ENCODE measurements around the gene ADAM12. TPM values are rescaled to one million over a fixed set of nuclear protein-coding genes. Genes with fewer than 3 reads are reported as not detected.

The ADAM12 gene
- total and polyA plus RNA-seq, 9 of the 15 experiments (the other 6 are each of a cell fraction or from before 2014, with no cell fraction given) = not detected

GRCh38 chr10:126302826-126303665 lies 85.2 kb downstream of the ADAM12 start:
- no peaks in the 10 kb centered on the region for H3K27me3 ChIP-seq (ENCODE audit: control insufficient read depth in 2 of 2, insufficient read depth in 2 of 2, low read length in 2 of 2)

More at GRCh38 chr10:126302826-126303665, 85.2 kb downstream of the ADAM12 start:
- ATAC-seq (no peak), FAIRE-seq (no peak), DNase-seq (ENCODE audit: extremely low read depth in 1 of 4, low spot score in 3 of 4) (no peak)
- H3K27ac ChIP-seq (ENCODE audit: extremely low read depth, low read depth, low read length) = no peak overlapping the region
- in situ Hi-C loops (cut with MboI) = no loop called here
- H2AFZ ChIP-seq (ENCODE audit: low read depth, low read length) = no peak overlapping the region
- WGBS (ENCODE audit: insufficient coverage, low coverage, missing lambda C conversion rate) = 0% methylated on average over 6 of the region's 6 CpGs
- ChIA-PET POLR2A (no interaction called here), CTCF (ENCODE audit: low intra/inter-chr PET ratio) (interaction anchor here (0.7 to 1.3 kb wide), 2 partner anchors 321 to 435 kb away, joined by 3 to 4 read pairs; no protein-coding TSS in a partner anchor)
- H4K20me1 ChIP-seq (replicated peaks; ENCODE audit: control insufficient read depth, insufficient read depth, low read length) = no peaks in the 10 kb centered on the region
- H3K4me3 ChIP-seq = no peak overlapping the region
- no peaks in the 10 kb centered on the region for H3K9me3 ChIP-seq (replicated peaks; ENCODE audit: control insufficient read depth, insufficient read depth, low read depth, low read length)
- no peak overlapping the region for H3K9ac ChIP-seq (ENCODE audit: insufficient read depth in 1 of 2, low read depth in 2 of 2, low read length in 2 of 2)
- peak; percentile 25; the same call in 1 of the 2 replicates for TF ChIP-seq DEAF1 (CRISPR knock-in tag; IDR thresholded peaks at IDR 0.05)
- TF ChIP-seq ZNF175 (CRISPR knock-in tag; IDR thresholded peaks at IDR 0.05; ENCODE audit: low read depth) = no peak
- TF ChIP-seq CTCF (IDR thresholded peaks at IDR 0.05 in 2 of 3, conservative IDR thresholded peaks at IDR 0.05 in 1 of 3; ENCODE audit: insufficient read depth in 2 of 3, low read depth in 1 of 3, low read length in 3 of 3) = peak in 2 of 3 experiments; percentile 14 to 43; a peak in 2 of 6 replicates
- TF ChIP-seq RAD21 (CRISPR knock-in tag; conservative IDR thresholded peaks at IDR 0.05 in 1 of 2, IDR thresholded peaks at IDR 0.05 in 1 of 2) = peak; percentile 58 to 68
- TF ChIP-seq ZNF583 (CRISPR knock-in tag; IDR thresholded peaks at IDR 0.05) = no peak
- H3K36me3 ChIP-seq (ENCODE audit: control insufficient read depth, insufficient read depth, low read length) = no peaks in the 10 kb centered on the region
- no peak overlapping the region for H3K4me2 ChIP-seq (ENCODE audit: insufficient read depth, low read length)
- no peaks in the 10 kb centered on the region for H3K79me2 ChIP-seq (ENCODE audit: control insufficient read depth, insufficient read depth, low read length)
- no TSS peak for BruUV-seq (replicated peaks)
- no peaks in the 10 kb centered on the region for H3K9me1 ChIP-seq (ENCODE audit: control insufficient read depth, insufficient read depth, low read length)
- H3K4me1 ChIP-seq (replicated peaks in 1 of 2; ENCODE audit: control insufficient read depth in 2 of 2, insufficient read depth in 2 of 2, low read length in 2 of 2) = no peaks in the 10 kb centered on the region
- intact Hi-C loops (cut with micrococcal nuclease) = loop anchor here (10.0 kb wide), 1 partner anchor 138 kb away; no protein-coding TSS in a partner anchor

All from K562 (cell line).